Spinal cord (tissue), 10 donors: ENCODE measurements around the gene GOLT1A. TPM values are rescaled to one million over a fixed set of nuclear protein-coding genes. Genes with fewer than 3 reads are reported as not detected.
A peak's percentile ranks its signal among the peaks of the same experiment; 100 is the strongest.

ENCODE experiments used
- DNase-seq, 6 donors: peaks; one replicate each; pipeline versions ENCODE4 v3.0.0 to v3.0.0-alpha.2; 2013 to 2015; ENCODE audit warnings: low spot score in 6 of 6, low read depth in 4 of 6
- H3K27ac ChIP-seq: one replicate; pipeline ENCODE4 v1.5.1; 2013; ENCODE audit warnings: low read depth, low read length, control low read depth
- H3K27me3 ChIP-seq: one replicate; pipeline ENCODE4 v1.6.1; 2013; ENCODE audit warnings: low read length; ENCODE audit not compliant: control insufficient read depth, insufficient read depth
- H3K36me3 ChIP-seq: one replicate; pipeline ENCODE4 v1.6.1; 2013; ENCODE audit warnings: low read length; ENCODE audit not compliant: control insufficient read depth, insufficient read depth
- H3K4me1 ChIP-seq: one replicate; pipeline ENCODE4 v1.6.1; 2013; ENCODE audit warnings: low read length; ENCODE audit not compliant: control insufficient read depth, insufficient read depth
- H3K4me3 ChIP-seq: one replicate; pipeline ENCODE4 v1.5.1; 2013; ENCODE audit warnings: low read depth, low read length, control low read depth
- H3K9me3 ChIP-seq: one replicate; pipeline ENCODE4 v1.6.1; 2013; ENCODE audit warnings: low read length; ENCODE audit not compliant: control insufficient read depth, insufficient read depth
- WGBS: methylation state at CpG from one replicate; pipeline ENCODE4 v1.1.5; 2013; ENCODE audit warnings: missing lambda C conversion rate; ENCODE audit not compliant: insufficient coverage; 5-methylcytosine and 5-hydroxymethylcytosine counted together
- polyA plus RNA-seq, 2 donors: library from polyadenylated mRNA; unstranded; fragments of 120-200 nt; gene quantifications; one replicate each; pipeline ENCODE4 v1.2.1, GENCODE V29; 2013; ENCODE audit not compliant: insufficient read length in 2 of 2
- total RNA-seq, 2 donors: library from RNA; depleted of rRNA in 1 of 2; stranded (reverse); fragments of 120-200 nt in 1 of 2; fragments of >200 nt in 1 of 2; gene quantifications; one replicate each; pipeline versions ENCODE4 v1.2.3 to v1.2.4, GENCODE V29; 2013 to 2014
- donor health status: healthy.

GOLT1A gene
- total and polyA plus RNA-seq, 4 donors = 2.4 to 12.5 (median 7.7) TPM

DNA sequence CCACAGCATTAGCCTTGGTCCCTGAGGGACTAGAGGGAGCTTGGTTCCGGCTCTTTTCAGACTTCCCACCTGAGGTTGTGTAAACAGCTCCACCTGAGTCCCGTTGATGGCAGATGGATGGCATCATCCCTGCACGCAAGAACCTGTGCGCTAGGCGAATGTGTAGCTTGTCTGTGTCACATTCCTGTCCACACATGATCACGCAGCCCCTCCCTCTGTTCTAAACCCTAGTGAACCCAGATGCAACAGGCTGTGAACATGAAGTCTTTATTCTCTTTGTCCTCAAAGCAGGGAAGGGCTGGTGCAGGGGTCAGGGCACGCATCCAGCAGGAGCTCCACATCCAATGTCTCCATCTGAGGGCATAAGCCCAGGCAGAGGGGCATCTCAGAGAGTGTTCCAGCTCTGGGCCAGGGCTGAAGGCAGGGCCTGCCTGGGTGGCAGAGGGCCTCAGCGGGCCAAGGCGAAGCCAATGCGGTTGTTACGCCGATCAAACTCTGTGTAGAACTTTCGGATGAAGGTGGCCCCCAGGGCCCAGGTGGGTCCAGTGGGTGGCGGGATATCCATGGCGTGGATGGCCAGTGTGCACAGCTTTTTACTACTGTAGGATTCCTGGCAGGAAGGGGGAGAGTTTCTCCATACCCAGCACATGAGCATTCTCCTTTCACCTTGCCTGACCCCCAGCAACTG, 59.1 kb downstream of the GOLT1A start:
- DNase-seq = no peak
- H3K36me3 ChIP-seq = no peaks in the 10 kb centered on the region
- H3K9me3 ChIP-seq = no peaks in the 10 kb centered on the region
- H3K4me1 ChIP-seq = peaks cover 24% of the 10 kb centered on the region
- no peaks in the 10 kb centered on the region for H3K27me3 ChIP-seq
- WGBS = 94% methylated on average over 12 of the region's 15 CpGs
- H3K27ac ChIP-seq = no peak overlapping the region
- H3K4me3 ChIP-seq = no peak overlapping the region

GRCh38 chr1:204153667-204154066, 60.1 kb downstream of the GOLT1A start:
- no peak for DNase-seq
- 100% methylated on average over 4 of the region's 5 CpGs for WGBS
- Histone ChIP-seq H3K9me3 (no peaks in the 10 kb centered on the region), H3K27ac (no peak overlapping the region), H3K27me3 (no peaks in the 10 kb centered on the region), H3K36me3 (peaks cover 4% of the 10 kb centered on the region), H3K4me1 (peaks cover 31% of the 10 kb centered on the region), H3K4me3 (no peak overlapping the region)

- peak overlapping the region; percentile 63 for H3K4me3 ChIP-seq
- peaks cover 4% of the 10 kb centered on the region for H3K36me3 ChIP-seq
- H3K27ac ChIP-seq = no peak overlapping the region
- peaks cover 39% of the 10 kb centered on the region for H3K4me1 ChIP-seq
- WGBS = 29% methylated on average over 23 of the region's 25 CpGs
- no peaks in the 10 kb centered on the region for H3K9me3 ChIP-seq
- no peaks in the 10 kb centered on the region for H3K27me3 ChIP-seq
- no peak for DNase-seq
Measured at GRCh38 chr1:204152310-204153044, 61.3 kb downstream of the GOLT1A start.

DNA sequence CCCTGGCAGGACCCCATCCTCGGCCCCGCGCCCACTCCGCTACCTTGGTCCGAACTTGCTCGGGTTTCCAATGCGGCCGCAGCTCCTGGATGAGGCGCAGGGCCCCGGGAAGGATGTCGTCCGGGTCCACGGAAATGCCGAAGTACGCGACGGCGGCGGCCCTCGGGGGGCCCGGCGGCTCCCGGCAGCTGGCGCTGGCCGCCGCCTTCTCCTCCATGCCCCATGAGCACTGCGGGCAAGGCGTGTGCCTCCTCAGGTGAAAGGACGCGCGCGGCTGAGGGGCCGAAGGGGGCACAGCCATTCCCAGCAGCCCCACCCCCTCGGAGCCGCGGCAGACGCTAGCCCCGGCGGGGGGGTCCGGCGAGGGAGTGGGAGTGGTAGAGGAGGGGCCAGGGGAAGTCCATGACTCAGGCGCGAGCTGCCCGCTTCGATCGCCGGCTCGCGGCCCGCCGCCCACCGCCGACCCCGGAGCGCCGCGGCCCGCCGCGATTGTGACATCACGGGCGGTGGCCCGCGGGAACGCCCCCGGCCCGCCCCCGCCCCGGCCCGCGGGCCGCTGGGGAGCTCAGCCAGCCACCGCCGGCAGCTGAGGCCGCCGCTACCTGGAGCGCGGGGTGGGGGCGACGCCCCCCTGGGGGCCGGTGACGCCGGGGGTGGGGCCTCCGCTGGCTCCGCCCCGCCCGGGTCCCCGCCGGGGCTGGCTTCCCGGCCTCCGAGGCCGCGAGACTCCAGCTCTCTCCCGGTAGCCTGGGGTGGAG, 62.1 kb downstream of the GOLT1A start, which contains the start of gene ETNK2:
Gene ETNK2, minus strand, starts transcription at position 493 of the 758 bp plus-strand sequence. Its CDS starts 192 bp downstream, at position 301.
- H3K27me3 ChIP-seq = no peaks in the 10 kb centered on the region
- WGBS = 0% methylated on average over 83 of the region's 94 CpGs
- H3K27ac ChIP-seq = peak within 1 kb of the TSS; percentile 47
- peaks cover 45% of the 10 kb centered on the region for H3K4me1 ChIP-seq
- peak in 3 of 6 donors; percentile 38 to 83 (median 78) for DNase-seq
- no peaks in the 10 kb centered on the region for H3K9me3 ChIP-seq
- peaks cover 10% of the 10 kb centered on the region for H3K36me3 ChIP-seq
- H3K4me3 ChIP-seq = peak within 1 kb of the TSS; percentile 63

GRCh38 chr1:204150702-204151551, 62.9 kb downstream of the GOLT1A start:
- H3K27me3 ChIP-seq = no peaks in the 10 kb centered on the region
- H3K4me1 ChIP-seq = peaks cover 45% of the 10 kb centered on the region
- H3K9me3 ChIP-seq = no peaks in the 10 kb centered on the region
- WGBS = 10% methylated on average over 24 of the region's 33 CpGs
- H3K27ac ChIP-seq = peak overlapping the region; percentile 47
- peak overlapping the region; percentile 59 for H3K4me3 ChIP-seq
- peak in 2 of 6 donors; percentile 10 to 45 for DNase-seq
- H3K36me3 ChIP-seq = peaks cover 12% of the 10 kb centered on the region

DNA sequence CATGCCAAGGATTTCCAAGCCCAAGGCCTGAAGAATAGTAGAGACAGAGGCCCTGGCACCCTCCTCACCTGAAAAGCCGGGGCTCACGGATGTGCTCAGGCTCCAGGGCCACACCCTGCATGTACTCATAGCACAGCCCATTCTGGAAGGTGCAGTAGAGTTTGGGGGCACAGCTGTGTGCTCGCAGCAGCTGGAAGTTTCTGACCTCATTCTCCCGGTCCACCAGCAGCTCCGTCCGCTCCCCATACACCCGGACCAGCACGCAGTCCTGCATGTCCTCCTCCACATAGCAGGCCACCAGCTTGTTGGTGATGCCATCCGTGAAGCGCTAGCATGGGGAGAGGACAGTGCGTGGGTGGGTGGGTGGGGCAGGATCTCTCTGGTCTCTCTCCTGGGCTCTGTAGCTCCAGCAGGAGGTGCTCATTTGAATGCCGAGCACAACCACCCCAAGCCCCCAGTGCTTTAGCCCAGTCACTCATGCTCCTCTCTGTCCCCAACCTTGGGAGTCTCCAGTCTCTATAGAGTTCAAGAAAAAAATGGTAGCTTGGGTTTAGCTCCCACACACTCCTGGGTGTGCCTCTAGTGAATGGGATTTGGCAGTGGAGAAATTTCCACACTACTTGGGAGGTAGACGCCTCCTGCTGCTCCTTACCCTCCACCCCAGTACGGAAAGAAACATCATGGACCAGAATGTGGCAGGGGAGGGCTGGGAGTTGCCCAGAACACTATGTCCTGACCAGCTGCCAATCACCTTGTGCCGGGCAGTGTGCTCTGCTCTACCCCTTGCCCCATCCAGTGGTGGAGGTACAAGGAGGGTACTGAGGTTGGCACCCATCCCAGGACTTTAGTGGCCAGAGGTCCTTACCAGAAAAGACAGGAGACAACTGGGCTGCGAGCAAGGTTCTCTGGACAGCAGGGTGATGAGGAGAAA, 63.9 kb downstream of the GOLT1A start:
- DNase-seq = no peak
- no peak overlapping the region for H3K27ac ChIP-seq
- H3K4me1 ChIP-seq = peaks cover 45% of the 10 kb centered on the region
- H3K27me3 ChIP-seq = no peaks in the 10 kb centered on the region
- no peak overlapping the region for H3K4me3 ChIP-seq
- 87% methylated on average over 6 of the region's 16 CpGs for WGBS
- H3K36me3 ChIP-seq = peaks cover 12% of the 10 kb centered on the region
- H3K9me3 ChIP-seq = no peaks in the 10 kb centered on the region

DNA sequence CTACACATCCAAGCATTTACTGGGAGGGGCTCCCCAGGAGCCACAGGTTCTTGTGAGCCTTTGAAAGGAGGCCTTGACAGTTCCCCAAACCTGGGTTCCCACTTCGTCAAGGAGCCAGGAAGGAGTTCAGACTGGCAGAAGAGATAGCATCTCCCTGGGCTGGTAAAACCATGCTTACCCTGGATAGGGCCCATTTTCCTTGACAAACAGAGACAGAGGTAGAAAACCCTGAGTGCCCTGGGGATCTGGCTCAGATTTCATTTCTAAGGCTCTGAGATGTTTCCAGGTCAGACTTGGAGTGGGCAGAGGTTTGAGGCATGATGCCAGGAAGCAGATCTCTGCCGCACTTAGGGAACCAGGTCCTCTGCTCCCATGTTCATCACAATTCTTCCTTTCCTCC, 64.7 kb downstream of the GOLT1A start:
- Histone ChIP-seq H3K9me3 (no peaks in the 10 kb centered on the region), H3K36me3 (peaks cover 12% of the 10 kb centered on the region), H3K4me1 (peaks cover 45% of the 10 kb centered on the region), H3K4me3 (no peak overlapping the region), H3K27me3 (no peaks in the 10 kb centered on the region), H3K27ac (no peak overlapping the region)
- no peak for DNase-seq
- 74% methylated on average over 2 of the region's 2 CpGs for WGBS
